ENCODE results near the gene TSPO2.
"Not testable (repeated sequence)": the region's sequence is repeated elsewhere in the genome, so short reads cannot be mapped to it uniquely, and the experiment has no call there.

DNA sequence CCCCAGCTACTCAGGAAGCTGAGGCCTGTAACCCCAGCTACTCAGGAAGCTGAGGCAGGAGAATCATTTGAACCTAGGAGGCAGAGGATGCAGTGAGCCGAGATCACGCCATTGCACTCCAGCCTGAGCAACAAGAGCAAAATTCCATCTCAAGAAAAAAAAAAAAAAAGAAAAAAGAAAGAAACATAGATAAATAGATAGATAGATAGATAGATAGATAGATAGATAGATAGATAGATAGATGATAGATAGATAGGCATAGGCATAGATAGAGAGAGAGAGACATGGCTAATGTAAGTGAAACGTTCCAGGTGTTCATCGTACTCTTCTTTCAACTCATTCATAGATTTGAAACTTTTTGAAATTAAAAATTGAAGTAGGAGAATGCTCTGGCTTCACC, 35.3 kb upstream of the TSPO2 start:
- TF ChIP-seq, protein P1, sequence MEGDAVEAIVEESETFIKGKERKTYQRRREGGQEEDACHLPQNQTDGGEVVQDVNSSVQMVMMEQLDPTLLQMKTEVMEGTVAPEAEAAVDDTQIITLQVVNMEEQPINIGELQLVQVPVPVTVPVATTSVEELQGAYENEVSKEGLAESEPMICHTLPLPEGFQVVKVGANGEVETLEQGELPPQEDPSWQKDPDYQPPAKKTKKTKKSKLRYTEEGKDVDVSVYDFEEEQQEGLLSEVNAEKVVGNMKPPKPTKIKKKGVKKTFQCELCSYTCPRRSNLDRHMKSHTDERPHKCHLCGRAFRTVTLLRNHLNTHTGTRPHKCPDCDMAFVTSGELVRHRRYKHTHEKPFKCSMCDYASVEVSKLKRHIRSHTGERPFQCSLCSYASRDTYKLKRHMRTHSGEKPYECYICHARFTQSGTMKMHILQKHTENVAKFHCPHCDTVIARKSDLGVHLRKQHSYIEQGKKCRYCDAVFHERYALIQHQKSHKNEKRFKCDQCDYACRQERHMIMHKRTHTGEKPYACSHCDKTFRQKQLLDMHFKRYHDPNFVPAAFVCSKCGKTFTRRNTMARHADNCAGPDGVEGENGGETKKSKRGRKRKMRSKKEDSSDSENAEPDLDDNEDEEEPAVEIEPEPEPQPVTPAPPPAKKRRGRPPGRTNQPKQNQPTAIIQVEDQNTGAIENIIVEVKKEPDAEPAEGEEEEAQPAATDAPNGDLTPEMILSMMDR (IDR thresholded peaks at IDR 0.05) = not testable (repeated sequence)
- not testable (repeated sequence) for TF ChIP-seq EP300, POLR2AphosphoS5 (IDR thresholded peaks at IDR 0.05)

Data from upper lobe of left lung (tissue), 4 donors.